ENCODE results near the gene SORCS1.
A peak's percentile ranks its signal among the peaks of the same experiment; 100 is the strongest.

SORCS1 gene

GRCh38 chr10:107037192-107038122 lies 127.0 kb downstream of the SORCS1 start:
- peaks cover 33% of the 10 kb centered on the region for H3K4me1 Mint-ChIP-seq
- no peak for DNase-seq
- TF ChIP-seq CTCF (IDR thresholded peaks at IDR 0.05) = no peak
- no peaks in the 10 kb centered on the region for H3K9me3 Mint-ChIP-seq
- no peaks in the 10 kb centered on the region for H3K36me3 Mint-ChIP-seq (ENCODE audit: low read depth)
- no peak overlapping the region for H3K4me3 Mint-ChIP-seq
- no peaks in the 10 kb centered on the region for H3K27me3 Mint-ChIP-seq (ENCODE audit: low read depth, poor library complexity)
- peak overlapping the region; percentile 79 for H3K27ac Mint-ChIP-seq

GRCh38 chr10:107033799-107034422 lies 130.6 kb downstream of the SORCS1 start:
- Mint-ChIP-seq H3K4me1 (peaks cover 37% of the 10 kb centered on the region), H3K27ac (peak overlapping the region; percentile 94), H3K4me3 (peak overlapping the region; percentile 3), H3K9me3 (no peaks in the 10 kb centered on the region), H3K36me3 (ENCODE audit: low read depth) (no peaks in the 10 kb centered on the region), H3K27me3 (ENCODE audit: low read depth, poor library complexity) (peaks cover 7% of the 10 kb centered on the region)
- no peak for DNase-seq
- TF ChIP-seq CTCF (IDR thresholded peaks at IDR 0.05) = no peak

GRCh38 chr10:107032700-107033401 lies 131.7 kb downstream of the SORCS1 start:
- no peaks in the 10 kb centered on the region for H3K36me3 Mint-ChIP-seq (ENCODE audit: low read depth)

GRCh38 chr10:107031931-107032699 lies 132.4 kb downstream of the SORCS1 start:
- Mint-ChIP-seq H3K36me3 (ENCODE audit: low read depth) (no peaks in the 10 kb centered on the region), H3K27me3 (ENCODE audit: low read depth, poor library complexity) (peaks cover 7% of the 10 kb centered on the region), H3K4me1 (peaks cover 33% of the 10 kb centered on the region), H3K9me3 (no peaks in the 10 kb centered on the region), H3K27ac (peak overlapping the region; percentile 94), H3K4me3 (peak overlapping the region; percentile 5)
- no peak for DNase-seq
- TF ChIP-seq CTCF (IDR thresholded peaks at IDR 0.05) = no peak

More at GRCh38 chr10:107032700-107033401, 131.7 kb downstream of the SORCS1 start:
- Mint-ChIP-seq H3K27me3 (ENCODE audit: low read depth, poor library complexity) (peaks cover 7% of the 10 kb centered on the region), H3K4me1 (peaks cover 33% of the 10 kb centered on the region), H3K4me3 (no peak overlapping the region), H3K9me3 (no peaks in the 10 kb centered on the region), H3K27ac (peak overlapping the region; percentile 94)
- no peak for TF ChIP-seq CTCF (IDR thresholded peaks at IDR 0.05)
- DNase-seq = no peak

GRCh38 chr10:107028236-107028635 lies 136.3 kb downstream of the SORCS1 start:
- peaks cover 7% of the 10 kb centered on the region for H3K27me3 Mint-ChIP-seq (ENCODE audit: low read depth, poor library complexity)

More at GRCh38 chr10:107028236-107028635, 136.3 kb downstream of the SORCS1 start:
- Mint-ChIP-seq H3K9me3 (no peaks in the 10 kb centered on the region), H3K36me3 (ENCODE audit: low read depth) (no peaks in the 10 kb centered on the region), H3K4me3 (no peak overlapping the region), H3K4me1 (peaks cover 44% of the 10 kb centered on the region), H3K27ac (no peak overlapping the region)
- DNase-seq = no peak
- no peak for TF ChIP-seq CTCF (IDR thresholded peaks at IDR 0.05)
